HAP-1 (cell line): Measurements from ENCODE around the gene OR4D9.
"Not testable (repeated sequence)": the region's sequence is repeated elsewhere in the genome, so short reads cannot be mapped to it uniquely, and the experiment has no call there.

Experiments used
- DNase-seq, 2 experiments: peaks; one replicate each; pipeline ENCODE4 v3.0.0-alpha.2; 2016 to 2020; ENCODE audit warnings: low spot score in 2 of 2
- H3K27me3 ChIP-seq: fragments of 250-450 bp; sonication (Bioruptor Pico); 2 replicates; pipeline ENCODE4 v1.5.1; 2020; ENCODE audit warnings: low read depth, mild to moderate bottlenecking, moderate library complexity
- H3K36me3 ChIP-seq: fragments of 250-450 bp; sonication (Bioruptor Pico); replicated peaks from 2 replicates; pipeline ENCODE4 v1.5.1; 2020; ENCODE audit warnings: mild to moderate bottlenecking
- H3K4me1 ChIP-seq: fragments of 250-450 bp; sonication (Bioruptor Pico); 2 replicates; pipeline ENCODE4 v1.5.1; 2020; ENCODE audit warnings: mild to moderate bottlenecking
- H3K4me3 ChIP-seq: fragments of 250-450 bp; sonication (Bioruptor Pico); 2 replicates; pipeline ENCODE4 v1.5.1; 2020; ENCODE audit warnings: mild to moderate bottlenecking, moderate library complexity
- H3K9me3 ChIP-seq: fragments of 250-450 bp; sonication (Bioruptor Pico); 2 replicates; pipeline ENCODE4 v1.5.1; 2020; ENCODE audit warnings: mild to moderate bottlenecking, moderate library complexity
- in situ Hi-C: fragments of 300-500 bp; cut with MboI; formaldehyde crosslinking; loops from 3 replicates; pipeline ENCODE4 v1.14.3; 2020; ENCODE audit warnings: low sequenced_read_pairs, inconsistent platforms, mixed read lengths

The OR4D9 gene

GRCh38 chr11:59534676-59535075 is 23.3 kb downstream of the OR4D9 start:
- DNase-seq: no peak
- in situ Hi-C loops: no loop called here
- no peaks in the 10 kb centered on the region for H3K9me3 ChIP-seq
- no peaks in the 10 kb centered on the region for H3K36me3 ChIP-seq
- H3K27me3 ChIP-seq: no peaks in the 10 kb centered on the region
- peaks cover 6% of the 10 kb centered on the region for H3K4me1 ChIP-seq
- H3K4me3 ChIP-seq: no peak overlapping the region

DNA sequence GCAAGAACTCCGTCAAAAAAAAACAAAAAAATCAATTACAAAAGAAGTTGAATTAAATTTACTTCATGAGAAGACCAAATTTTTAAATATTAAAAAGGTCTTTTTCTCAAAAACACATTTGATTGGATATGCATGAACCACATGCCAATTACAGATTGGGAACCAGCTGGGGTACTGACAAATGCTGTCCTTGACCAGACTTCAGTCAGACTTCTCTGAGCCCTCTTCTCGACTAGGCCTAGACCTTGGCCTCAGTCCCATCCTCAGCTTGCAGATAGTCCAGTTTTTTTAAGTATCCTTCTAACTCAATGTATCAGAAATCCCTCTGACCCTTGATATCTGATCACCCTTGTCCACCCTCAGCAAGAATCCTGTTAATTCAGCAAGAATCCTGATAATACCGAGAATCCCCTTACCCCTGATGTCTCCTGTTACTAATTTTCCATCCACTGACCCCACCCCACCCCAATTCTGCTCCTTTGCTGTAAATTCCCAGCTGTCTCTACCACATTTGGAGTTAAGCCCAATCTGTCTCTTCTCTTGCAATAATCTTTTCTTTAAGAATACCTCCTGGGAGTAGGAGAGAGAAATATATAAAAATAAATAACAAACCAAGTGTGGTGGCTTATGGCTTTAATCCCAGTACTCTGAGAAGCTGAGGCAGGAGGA is 30.9 kb downstream of the OR4D9 start:
- Histone ChIP-seq H3K27me3 (no peaks in the 10 kb centered on the region), H3K9me3 (no peaks in the 10 kb centered on the region), H3K4me1 (peaks cover 3% of the 10 kb centered on the region; the same call in 1 of the 2 replicates), H3K36me3 (no peaks in the 10 kb centered on the region), H3K4me3 (no peak overlapping the region)
- in situ Hi-C loops: no loop called here
- DNase-seq: no peak

DNA sequence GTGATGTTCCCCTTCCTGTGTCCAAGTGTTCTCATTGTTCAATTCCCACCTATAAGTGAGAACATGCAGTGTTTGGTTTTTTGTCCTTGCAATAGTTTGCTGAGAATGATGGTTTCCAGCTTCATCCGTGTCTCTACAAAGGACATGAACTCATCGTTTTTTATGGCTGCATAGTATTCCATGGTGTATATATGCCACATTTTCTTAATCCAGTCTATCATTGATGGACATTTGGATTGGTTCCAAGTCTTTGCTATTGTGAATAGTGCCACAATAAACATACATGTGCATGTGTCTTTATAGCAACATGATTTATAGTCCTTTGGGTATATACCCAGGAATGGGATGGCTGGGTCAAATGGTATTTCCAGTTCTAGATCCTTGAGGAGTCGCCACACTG is 32.4 kb downstream of the OR4D9 start:
- H3K4me3 ChIP-seq, H3K27me3 ChIP-seq, in situ Hi-C loops, H3K36me3 ChIP-seq, H3K9me3 ChIP-seq, DNase-seq: not testable (repeated sequence)
- H3K4me1 ChIP-seq: peaks cover 11% of the 10 kb centered on the region

DNA sequence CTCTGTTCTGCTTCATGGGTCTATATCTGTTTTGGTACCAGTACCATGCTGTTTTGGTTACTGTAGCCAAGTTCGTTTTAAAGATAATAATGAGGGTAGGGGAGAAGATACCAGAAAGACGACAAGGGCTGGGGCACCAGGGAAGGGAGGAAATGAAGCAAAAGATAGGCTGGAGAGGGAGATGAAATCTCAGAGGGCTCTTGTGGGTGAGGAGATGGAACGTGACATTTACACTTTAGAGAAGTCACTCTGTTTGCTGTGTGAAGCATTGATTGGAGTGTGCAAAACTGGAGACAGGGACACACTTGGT is 33.5 kb downstream of the OR4D9 start:
- Histone ChIP-seq H3K36me3 (no peaks in the 10 kb centered on the region), H3K9me3 (no peaks in the 10 kb centered on the region), H3K4me1 (peaks cover 20% of the 10 kb centered on the region), H3K27me3 (no peaks in the 10 kb centered on the region), H3K4me3 (no peak overlapping the region)
- DNase-seq: no peak
- in situ Hi-C loops: no loop called here

DNA sequence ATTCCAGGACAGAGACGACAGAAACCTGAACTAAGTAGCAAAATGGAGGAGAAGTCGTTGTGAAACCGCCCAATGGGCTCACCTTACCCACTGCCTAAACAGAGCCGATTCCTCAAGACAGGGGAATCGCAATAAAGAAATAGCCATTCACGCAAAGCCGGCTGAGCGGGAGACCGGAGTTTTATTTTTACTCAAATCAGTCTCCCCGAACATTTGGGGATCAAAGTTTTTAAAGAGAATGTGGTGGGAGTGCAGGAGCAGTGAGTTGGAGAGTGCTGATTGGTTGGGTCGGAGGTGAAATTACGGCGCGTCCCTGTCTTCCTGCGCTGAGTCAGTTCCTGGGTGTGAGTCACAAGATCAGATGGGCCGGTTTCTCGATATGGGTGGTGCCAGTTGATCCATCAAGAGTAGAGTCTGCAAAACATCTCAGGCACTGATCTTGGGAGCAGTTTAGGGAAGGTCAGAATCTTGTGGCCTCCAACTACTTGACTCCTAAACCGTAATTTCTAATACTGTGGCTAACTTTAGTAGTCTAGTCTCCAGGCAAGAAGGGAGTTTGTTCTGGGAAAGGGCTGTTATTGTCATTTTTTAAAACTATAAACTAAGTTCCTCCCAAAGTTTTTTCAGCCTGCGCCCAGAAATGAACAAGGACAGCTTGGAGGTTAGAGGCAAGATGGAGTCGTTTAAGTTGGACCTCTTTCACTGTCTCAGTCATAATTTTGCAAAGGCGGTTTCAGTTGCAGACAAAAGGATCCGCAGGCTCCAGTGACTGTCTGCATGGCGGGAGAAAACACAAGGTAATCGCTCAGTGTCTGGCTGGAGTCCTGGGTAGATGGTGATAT is 34.1 kb downstream of the OR4D9 start:
- H3K4me3 ChIP-seq: no peak overlapping the region
- H3K4me1 ChIP-seq: peaks cover 20% of the 10 kb centered on the region
- in situ Hi-C loops: no loop called here
- H3K27me3 ChIP-seq: no peaks in the 10 kb centered on the region
- H3K36me3 ChIP-seq: no peaks in the 10 kb centered on the region
- no peaks in the 10 kb centered on the region for H3K9me3 ChIP-seq
- no peak for DNase-seq

GRCh38 chr11:59547605-59548308 is 36.4 kb downstream of the OR4D9 start:
- H3K4me3 ChIP-seq, H3K27me3 ChIP-seq, DNase-seq, H3K36me3 ChIP-seq, H3K9me3 ChIP-seq, in situ Hi-C loops: not testable (repeated sequence)
- H3K4me1 ChIP-seq: peaks cover 20% of the 10 kb centered on the region

GRCh38 chr11:59548309-59548656 is 36.9 kb downstream of the OR4D9 start:
- H3K4me1 ChIP-seq: peaks cover 20% of the 10 kb centered on the region
- H3K4me3 ChIP-seq: no peak overlapping the region
- in situ Hi-C loops: no loop called here
- DNase-seq: no peak
- no peaks in the 10 kb centered on the region for H3K27me3 ChIP-seq
- no peaks in the 10 kb centered on the region for H3K9me3 ChIP-seq
- no peaks in the 10 kb centered on the region for H3K36me3 ChIP-seq

DNA sequence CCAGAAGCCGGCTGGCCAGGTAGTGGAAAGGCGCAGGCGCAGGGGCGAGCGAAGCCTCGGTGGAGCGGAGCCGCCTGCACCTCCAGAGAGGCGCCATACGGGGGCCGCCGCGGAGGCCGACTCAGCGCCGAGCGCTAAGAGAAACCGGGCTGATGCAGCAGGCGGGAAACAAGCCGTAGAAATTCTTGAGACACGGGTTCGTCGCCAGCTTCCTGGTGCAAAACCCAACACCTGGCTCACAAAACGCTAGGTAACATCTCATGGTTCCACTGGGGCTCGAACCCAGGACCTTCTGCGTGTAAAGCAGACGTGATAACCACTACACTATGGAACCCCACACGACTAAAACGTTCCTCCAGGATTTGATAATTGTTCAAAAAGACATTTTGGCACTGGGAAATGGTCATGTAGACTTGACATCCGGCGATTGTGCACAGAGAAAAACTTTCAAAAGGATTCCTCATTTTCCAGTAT is 39.1 kb downstream of the OR4D9 start:
- peak; percentile 95 to 96 for DNase-seq
- Histone ChIP-seq H3K36me3 (no peaks in the 10 kb centered on the region), H3K9me3 (no peaks in the 10 kb centered on the region), H3K27me3 (no peaks in the 10 kb centered on the region), H3K4me1 (peaks cover 20% of the 10 kb centered on the region), H3K4me3 (peak overlapping the region; percentile 44)
- in situ Hi-C loops: loop anchor here (25.0 kb wide), 2 partner anchors 212 to 562 kb away; partner anchors contain the start of gene STX3

- Histone ChIP-seq H3K36me3 (no peaks in the 10 kb centered on the region), H3K27me3 (no peaks in the 10 kb centered on the region), H3K4me1 (peaks cover 26% of the 10 kb centered on the region), H3K4me3 (peak overlapping the region; percentile 44), H3K9me3 (no peaks in the 10 kb centered on the region)
- in situ Hi-C loops: loop anchor here (25.0 kb wide), 2 partner anchors 211 to 561 kb away; partner anchors contain the start of gene STX3
- DNase-seq: peak; percentile 88 to 92
These were observed 39.7 kb downstream of the OR4D9 start for GRCh38 chr11:59550842-59551658.

DNA sequence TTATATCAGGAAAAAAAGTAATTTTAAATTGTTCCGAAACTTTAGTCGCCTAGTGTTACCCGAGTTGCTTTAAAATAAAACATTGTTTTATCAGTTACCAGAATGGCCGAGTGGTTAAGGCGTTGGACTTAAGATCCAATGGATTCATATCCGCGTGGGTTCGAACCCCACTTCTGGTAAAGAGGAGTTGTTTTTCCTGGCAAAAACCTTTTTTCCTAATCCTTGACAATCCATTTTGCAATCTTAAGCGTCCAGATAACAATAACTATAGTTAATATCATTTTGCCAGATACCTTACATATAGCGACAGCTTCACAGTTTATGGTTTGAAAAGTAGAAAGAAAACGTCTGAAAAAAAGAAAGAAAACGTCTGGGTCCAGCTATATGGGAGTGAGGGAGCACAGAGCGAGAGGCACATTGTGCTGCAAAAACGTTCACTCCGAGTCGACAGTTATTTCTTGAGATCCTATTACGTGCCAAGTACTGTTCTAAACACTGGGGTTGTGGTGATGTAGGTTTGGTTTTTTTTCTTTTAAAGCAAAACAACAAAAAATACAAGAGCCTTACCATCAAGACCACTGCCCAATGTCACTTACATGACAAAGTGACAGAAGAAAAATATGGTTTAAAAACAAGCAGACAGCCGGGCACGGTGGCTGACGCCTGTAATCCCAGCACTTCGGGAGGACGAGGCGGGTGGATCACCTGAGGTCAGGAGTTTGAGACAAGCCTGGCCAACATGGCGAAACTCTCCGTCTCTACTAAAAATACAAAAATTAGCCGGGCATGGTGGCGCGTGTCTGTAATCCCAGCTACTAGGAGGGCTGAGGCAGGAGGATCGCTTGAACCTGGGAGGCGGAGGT is 40.6 kb downstream of the OR4D9 start:
- DNase-seq: peak; percentile 73 to 75
- Histone ChIP-seq H3K9me3 (no peaks in the 10 kb centered on the region), H3K4me3 (peak overlapping the region; percentile 44), H3K36me3 (no peaks in the 10 kb centered on the region), H3K4me1 (peaks cover 29% of the 10 kb centered on the region), H3K27me3 (no peaks in the 10 kb centered on the region)
- in situ Hi-C loops: loop anchor here (25.0 kb wide), 2 partner anchors 210 to 560 kb away; partner anchors contain the start of gene STX3

GRCh38 chr11:59552844-59553243 is 41.5 kb downstream of the OR4D9 start:
- DNase-seq: peak in 1 of 2 experiments; percentile 27
- in situ Hi-C loops: loop anchor here (25.0 kb wide), 2 partner anchors 209 to 559 kb away; partner anchors contain the start of gene STX3
- no peaks in the 10 kb centered on the region for H3K36me3 ChIP-seq
- H3K4me1 ChIP-seq: peaks cover 30% of the 10 kb centered on the region
- no peaks in the 10 kb centered on the region for H3K27me3 ChIP-seq
- H3K9me3 ChIP-seq: no peaks in the 10 kb centered on the region
- H3K4me3 ChIP-seq: no peak overlapping the region

DNA sequence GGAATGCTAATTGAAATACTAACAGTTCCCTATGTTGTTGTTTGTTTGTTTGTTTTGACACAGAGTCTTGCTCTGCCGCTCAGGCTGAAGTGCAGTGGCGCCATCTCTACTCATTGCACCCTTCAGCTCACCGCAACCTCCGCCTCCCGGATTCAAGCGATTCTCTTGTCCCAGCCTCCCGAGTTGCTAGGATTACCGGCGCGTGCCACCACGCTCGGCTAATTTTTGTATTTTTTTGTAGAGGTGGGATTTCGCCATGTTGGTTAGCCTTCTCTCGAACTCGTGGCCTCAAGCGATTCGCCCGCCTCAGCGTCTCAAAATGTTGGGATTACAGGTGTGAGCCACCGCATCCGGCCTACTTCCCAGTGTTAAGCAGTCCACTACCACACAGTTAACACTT is 42.0 kb downstream of the OR4D9 start:
- in situ Hi-C loops: loop anchor here (25.0 kb wide), 2 partner anchors 209 to 559 kb away; partner anchors contain the start of gene STX3

More for the DNA sequence above, 42.0 kb downstream of the OR4D9 start:
- Histone ChIP-seq H3K4me1 (peaks cover 29% of the 10 kb centered on the region), H3K4me3 (no peak overlapping the region), H3K36me3 (no peaks in the 10 kb centered on the region), H3K27me3 (no peaks in the 10 kb centered on the region), H3K9me3 (no peaks in the 10 kb centered on the region)
- no peak for DNase-seq
